Measurements from ENCODE around the gene FAM171A2.
A peak's percentile ranks its signal among the peaks of the same experiment; 100 is the strongest.

Gene FAM171A2

GRCh38 chr17:44318077-44318892, 45.4 kb downstream of the FAM171A2 start:
- no peak for DNase-seq

GRCh38 chr17:44317545-44317944, 46.1 kb downstream of the FAM171A2 start:
- DNase-seq = no peak

GRCh38 chr17:44315760-44316731, 47.6 kb downstream of the FAM171A2 start:
- DNase-seq = no peak

GRCh38 chr17:44314869-44315661, 48.6 kb downstream of the FAM171A2 start:
- peak; percentile 54 to 69 for DNase-seq

- DNase-seq = no peak
These were observed 49.2 kb downstream of the FAM171A2 start for GRCh38 chr17:44314524-44314868.

GRCh38 chr17:44314031-44314430, 49.6 kb downstream of the FAM171A2 start:
- no peak for DNase-seq

GRCh38 chr17:44312396-44313104, 51.1 kb downstream of the FAM171A2 start:
- no peak for DNase-seq

- no peak for DNase-seq
These were observed 52.0 kb downstream of the FAM171A2 start for GRCh38 chr17:44311562-44312181.

GRCh38 chr17:44310609-44311376, 52.9 kb downstream of the FAM171A2 start:
- no peak for DNase-seq

- DNase-seq = no peak
These were observed 53.5 kb downstream of the FAM171A2 start for GRCh38 chr17:44310188-44310587.

GRCh38 chr17:44309472-44309871, 54.2 kb downstream of the FAM171A2 start:
- no peak for DNase-seq

- no peak for DNase-seq
These were observed 54.8 kb downstream of the FAM171A2 start for GRCh38 chr17:44308865-44309264.

GRCh38 chr17:44308320-44308818, 55.3 kb downstream of the FAM171A2 start, which contains the start of gene RUNDC3A:
Gene RUNDC3A, plus strand, starts transcription at chr17:44308601. Its CDS starts 232 bp downstream, at chr17:44308833.
- DNase-seq = peak; percentile 86 to 89

- no peak for DNase-seq
These were observed 56.1 kb downstream of the FAM171A2 start for GRCh38 chr17:44307387-44308186.

- DNase-seq = no peak
These were observed 59.0 kb downstream of the FAM171A2 start for GRCh38 chr17:44304651-44305050.
